Measurements from ENCODE around the gene RPS18. TPM values are rescaled to one million over a fixed set of nuclear protein-coding genes. Genes with fewer than 3 reads are reported as not detected.

The RPS18 gene
- total RNA-seq, 4 donors from 2014 or later, result 1,790 to 3,429 (median 2,432) TPM

DNA sequence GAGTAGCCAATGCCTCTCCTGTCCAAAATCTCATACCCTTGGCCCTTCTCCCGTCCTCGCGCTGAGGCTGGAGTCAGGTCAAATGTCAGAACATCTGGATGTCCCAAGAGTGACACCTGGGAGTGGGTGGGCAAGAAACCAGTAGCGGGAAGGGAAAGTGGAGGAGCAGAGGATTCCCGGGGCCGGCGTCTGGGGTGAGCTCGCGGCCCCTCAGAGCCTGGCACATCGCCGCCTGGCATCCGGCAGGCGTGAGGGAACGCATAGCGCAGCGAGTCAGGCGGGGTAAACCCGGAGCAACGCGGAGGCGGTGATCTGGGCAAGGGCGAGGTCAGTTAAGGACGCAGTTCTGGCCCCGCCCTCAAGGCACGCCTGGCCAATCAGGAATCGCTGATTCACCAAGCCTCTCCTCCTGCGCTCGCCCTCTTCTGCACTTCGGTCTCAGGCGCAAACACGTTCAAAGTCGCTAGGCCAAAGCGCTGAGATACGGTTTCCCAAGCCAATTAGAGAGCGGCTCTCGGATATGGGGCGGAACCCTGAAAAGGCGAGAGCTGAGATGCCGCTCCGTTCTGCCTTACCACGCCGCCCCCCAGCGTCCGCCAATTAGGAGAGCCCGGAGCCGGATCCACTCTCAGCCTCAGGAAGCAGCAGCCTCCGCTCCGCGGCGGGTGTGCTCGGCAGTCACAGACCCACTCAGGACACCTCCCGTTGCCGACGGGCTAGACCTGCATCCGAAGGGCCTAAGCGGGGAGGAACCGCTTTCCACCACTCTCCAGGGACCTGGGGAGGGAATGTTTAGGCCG, 22.7 kb upstream of the RPS18 start:
- intact Hi-C loops (cut with DNase I), result loop anchor here (2.0 to 10.0 kb wide), 4 partner anchors 48 to 234 kb away; partner anchors contain the start of genes RXRB and SLC39A7
- Histone ChIP-seq H3K9me3 (no peaks in the 10 kb centered on the region), H3K27ac (peak overlapping the region; percentile 89 to 96 (median 95)), H3K36me3 (no peaks in the 10 kb centered on the region), H3K4me1 (peaks cover 10 to 16% of the 10 kb centered on the region in 2 donors), H3K4me3 (replicated peaks in 1 of 3) (peak overlapping the region in 2 of 3 donors; percentile 47 to 48), H3K27me3 (no peaks in the 10 kb centered on the region)
- WGBS, 2 donors, result 0 to 1% methylated on average over 22 to 33 of the region's 58 CpGs
- TF ChIP-seq CTCF (IDR thresholded peaks at IDR 0.05) (peak in 2 of 6 experiments; percentile 3 to 9), POLR2A (IDR thresholded peaks at IDR 0.05) (peak; percentile 24 to 81)
- DNase-seq, result peak; percentile 98

- Histone ChIP-seq H3K36me3 (no peaks in the 10 kb centered on the region), H3K9me3 (no peaks in the 10 kb centered on the region), H3K27me3 (no peaks in the 10 kb centered on the region), H3K4me1 (peaks cover 10 to 16% of the 10 kb centered on the region in 2 donors), H3K27ac (peak overlapping the region; percentile 86 to 96 (median 94)), H3K4me3 (replicated peaks in 1 of 3) (peak overlapping the region in 2 of 3 donors; percentile 41 to 48)
- 26 to 45% methylated on average over 5 to 15 of the region's 15 CpGs for WGBS, 2 donors
- TF ChIP-seq POLR2A (IDR thresholded peaks at IDR 0.05), result no peak
- TF ChIP-seq CTCF (IDR thresholded peaks at IDR 0.05), result no peak
- peak; percentile 3 to 5 for DNase-seq
- intact Hi-C loops (cut with DNase I), result loop anchor here (2.0 to 10.0 kb wide), 4 partner anchors 49 to 235 kb away; partner anchors contain the start of genes RXRB and SLC39A7
These were observed 21.9 kb upstream of the RPS18 start for GRCh38 chr6:33249732-33250630.

DNA sequence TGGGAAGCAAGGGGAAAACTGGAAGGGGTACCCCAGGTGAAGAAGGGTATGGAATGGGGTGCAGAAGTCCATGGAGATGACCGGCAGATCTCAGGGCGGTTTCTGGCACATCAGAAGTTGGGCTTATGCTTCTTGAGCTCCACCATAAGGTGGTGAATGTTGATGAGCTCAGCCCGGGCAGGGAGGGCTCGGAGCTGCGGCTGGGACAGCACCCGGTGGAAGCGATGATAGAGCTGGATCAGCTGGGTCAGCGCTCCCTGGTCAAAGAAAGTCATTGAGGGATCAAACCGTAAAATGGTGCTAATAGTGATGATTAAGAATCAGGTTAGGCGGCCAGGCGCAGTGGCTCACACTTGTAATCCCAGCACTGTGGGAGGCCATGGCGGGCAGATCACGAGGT, 21.1 kb upstream of the RPS18 start:
- H3K4me3 ChIP-seq (replicated peaks in 1 of 3), result no peak overlapping the region
- TF ChIP-seq POLR2A (IDR thresholded peaks at IDR 0.05) (no peak), CTCF (IDR thresholded peaks at IDR 0.05) (no peak)
- peaks cover 10 to 16% of the 10 kb centered on the region in 2 donors for H3K4me1 ChIP-seq
- H3K27me3 ChIP-seq, result no peaks in the 10 kb centered on the region
- intact Hi-C loops (cut with DNase I), result no loop called here
- 97 to 98% methylated on average over 13 of the region's 13 CpGs for WGBS, 2 donors
- no peak for DNase-seq
- H3K36me3 ChIP-seq, result no peaks in the 10 kb centered on the region
- no peaks in the 10 kb centered on the region for H3K9me3 ChIP-seq
- no peak overlapping the region for H3K27ac ChIP-seq

DNA sequence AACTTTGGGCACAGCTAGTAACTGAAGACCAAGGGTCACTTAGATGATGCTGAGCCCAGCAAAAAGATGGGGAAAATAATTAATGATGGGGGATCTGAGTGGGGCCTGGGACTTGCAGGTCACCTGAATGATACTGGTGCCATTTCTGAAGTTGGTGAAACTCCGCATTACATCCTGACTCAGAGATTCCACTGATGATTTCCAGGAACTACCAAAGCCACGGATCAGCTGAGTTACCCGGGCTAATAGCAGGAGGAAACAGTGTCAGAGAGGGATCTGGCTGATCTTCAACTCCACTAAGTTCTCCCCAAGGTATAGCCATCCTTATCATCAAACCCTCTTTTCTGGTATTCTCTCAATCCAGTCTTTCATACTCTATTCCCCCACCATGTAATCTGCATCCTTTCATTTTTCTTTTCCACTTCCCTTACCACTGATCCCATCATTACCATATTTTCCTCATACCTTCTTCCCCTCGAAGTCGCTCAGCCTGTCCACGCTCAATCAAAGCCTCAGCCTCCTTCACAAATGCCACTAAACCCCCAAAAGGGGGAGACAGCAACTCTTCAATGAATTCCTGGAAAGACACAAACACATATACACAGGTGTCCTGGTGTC, 20.4 kb upstream of the RPS18 start:
- no peaks in the 10 kb centered on the region for H3K36me3 ChIP-seq
- no peak overlapping the region for H3K4me3 ChIP-seq (replicated peaks in 1 of 3)
- intact Hi-C loops (cut with DNase I), result no loop called here
- WGBS, 2 donors, result 89 to 91% methylated on average over 6 of the region's 6 CpGs
- H3K4me1 ChIP-seq, result peaks cover 10 to 16% of the 10 kb centered on the region in 2 donors
- no peaks in the 10 kb centered on the region for H3K9me3 ChIP-seq
- no peak for TF ChIP-seq CTCF (IDR thresholded peaks at IDR 0.05)
- TF ChIP-seq POLR2A (IDR thresholded peaks at IDR 0.05), result no peak
- DNase-seq, result no peak
- no peak overlapping the region for H3K27ac ChIP-seq
- no peaks in the 10 kb centered on the region for H3K27me3 ChIP-seq
